Osteoblast (primary cell): ENCODE results near the gene IQCK. TPM values are rescaled to one million over a fixed set of nuclear protein-coding genes. Genes with fewer than 3 reads are reported as not detected.
A peak's percentile ranks its signal among the peaks of the same experiment; 100 is the strongest.

Experiments used
- DNase-seq: peaks from one replicate; pipeline ENCODE4 v3.0.0; 2011; ENCODE audit warnings: low spot score, mixed read lengths; ENCODE audit not compliant: insufficient read length; ENCODE audit errors: missing footprints
- H2AFZ ChIP-seq: 2 replicates; pipeline ENCODE4 v1.6.0; 2011; ENCODE audit warnings: mild to moderate bottlenecking, low read length
- H3K27ac ChIP-seq: 2 replicates; pipeline ENCODE4 v1.5.1; 2011; ENCODE audit warnings: mild to moderate bottlenecking, low read depth, low read length, moderate library complexity
- H3K27me3 ChIP-seq: 2 replicates; pipeline ENCODE4 v1.6.0; 2012; ENCODE audit warnings: mild to moderate bottlenecking, control low read depth, inconsistent platforms, low read length, moderate library complexity; ENCODE audit not compliant: insufficient read depth
- H3K36me3 ChIP-seq: 2 replicates; pipeline ENCODE4 v1.5.1; 2011; ENCODE audit warnings: mild to moderate bottlenecking, low read length, control low read depth, moderate library complexity; ENCODE audit not compliant: insufficient read depth
- H3K4me1 ChIP-seq: 2 replicates; pipeline ENCODE4 v1.5.1; 2011; ENCODE audit warnings: mild to moderate bottlenecking, low read length, control low read depth, moderate library complexity; ENCODE audit not compliant: insufficient read depth
- H3K4me2 ChIP-seq: 2 replicates; pipeline ENCODE4 v1.6.0; 2011; ENCODE audit warnings: mild to moderate bottlenecking, low read length; ENCODE audit not compliant: insufficient read depth
- H3K4me3 ChIP-seq: fragments of 200-600 bp; sonication (generic); 3 replicates; pipeline ENCODE4 v1.5.1; 2012; ENCODE audit warnings: mild to moderate bottlenecking, low read length, inconsistent platforms; ENCODE audit not compliant: insufficient read depth
- H3K79me2 ChIP-seq: 2 replicates; pipeline ENCODE4 v1.6.0; 2012; ENCODE audit warnings: mild to moderate bottlenecking, low read length, control low read depth, inconsistent platforms; ENCODE audit not compliant: insufficient read depth
- H3K9me3 ChIP-seq: 2 replicates; pipeline ENCODE4 v1.5.1; 2011; ENCODE audit warnings: low read depth, low read length, control low read depth
- H4K20me1 ChIP-seq: 2 replicates; pipeline ENCODE4 v1.6.0; 2012; ENCODE audit warnings: mild to moderate bottlenecking, low read length, control low read depth; ENCODE audit not compliant: insufficient read depth
- CTCF ChIP-seq: IDR thresholded peaks from 2 replicates; pipeline ENCODE4 v1.5.1; 2011; ENCODE audit warnings: mild to moderate bottlenecking, low read depth, low read length, moderate library complexity; ENCODE audit errors: extremely low read depth
- total RNA-seq: library from RNA; depleted of rRNA; stranded (reverse); fragments of >200 nt; gene quantifications from 2 replicates; pipeline ENCODE4 v1.2.3, GENCODE V29; 2012

The IQCK gene
- total RNA-seq, 1 donor = 8.7 TPM

- Histone ChIP-seq H3K4me1 (peaks cover 7% of the 10 kb centered on the region), H3K79me2 (no peaks in the 10 kb centered on the region), H3K27me3 (no peaks in the 10 kb centered on the region), H3K4me3 (no peak overlapping the region), H2AFZ (no peak overlapping the region), H3K9me3 (no peaks in the 10 kb centered on the region), H4K20me1 (no peaks in the 10 kb centered on the region), H3K27ac (no peak overlapping the region), H3K4me2 (no peak overlapping the region), H3K36me3 (no peaks in the 10 kb centered on the region)
- DNase-seq = peak; percentile 75
- no peak for TF ChIP-seq CTCF
These were observed 139.7 kb downstream of the IQCK start for GRCh38 chr16:19857593-19858339.

DNA sequence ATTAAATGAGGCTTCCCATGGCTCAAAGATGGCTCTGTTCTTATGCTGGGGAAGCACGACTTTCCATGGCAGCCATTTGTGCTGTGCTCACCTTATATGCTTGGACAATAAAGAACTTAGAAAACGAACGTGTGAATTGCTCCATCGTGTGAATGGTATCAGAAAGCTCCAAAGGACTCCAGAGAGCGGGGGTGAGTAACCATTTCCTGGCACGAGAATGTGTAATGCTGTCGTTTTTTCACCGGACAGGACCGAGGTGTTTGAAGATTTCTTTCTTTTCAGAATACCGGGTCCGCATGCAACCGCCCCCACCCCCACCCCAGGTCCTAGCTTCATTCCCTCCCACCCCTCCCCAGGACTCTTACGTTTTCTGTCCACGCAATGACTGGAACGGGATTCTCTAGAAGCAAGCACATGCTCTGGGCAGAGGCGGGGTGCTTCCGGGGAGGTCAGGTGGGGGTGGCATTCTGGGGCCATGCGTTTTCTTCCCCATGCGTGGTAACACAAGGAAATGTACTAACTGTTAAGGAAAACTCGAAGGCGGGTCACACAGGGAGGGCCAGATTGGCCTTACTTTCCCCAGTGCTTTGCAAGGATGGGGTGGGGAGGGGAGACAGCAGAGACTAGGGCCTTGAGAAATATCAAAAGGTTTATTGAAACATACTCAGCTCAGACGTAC lies 140.4 kb downstream of the IQCK start:
- Histone ChIP-seq H3K36me3 (no peaks in the 10 kb centered on the region), H3K27ac (no peak overlapping the region), H4K20me1 (no peaks in the 10 kb centered on the region), H3K4me3 (no peak overlapping the region), H3K79me2 (no peaks in the 10 kb centered on the region), H2AFZ (no peak overlapping the region), H3K9me3 (no peaks in the 10 kb centered on the region), H3K27me3 (no peaks in the 10 kb centered on the region), H3K4me1 (peaks cover 7% of the 10 kb centered on the region), H3K4me2 (no peak overlapping the region)
- no peak for TF ChIP-seq CTCF
- no peak for DNase-seq

DNA sequence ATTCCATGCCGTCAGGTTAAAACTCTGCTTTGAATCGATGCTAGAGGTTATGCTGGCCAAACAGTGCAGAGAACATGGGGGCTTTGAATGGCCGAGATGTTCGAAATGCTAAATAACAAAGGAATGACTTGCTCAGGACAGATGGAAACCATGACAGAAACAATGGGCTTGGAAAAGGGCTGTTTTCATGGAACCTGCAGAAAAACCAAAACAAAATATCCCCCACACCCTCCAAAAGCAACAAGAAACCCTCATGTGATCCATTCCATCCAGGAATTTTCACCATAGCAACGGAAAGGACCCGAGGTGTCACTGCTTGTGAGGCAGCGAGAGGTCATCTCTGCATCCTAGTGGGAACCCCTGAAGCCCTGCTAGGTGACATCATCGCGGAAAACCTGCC lies 141.1 kb downstream of the IQCK start:
- Histone ChIP-seq H3K4me3 (no peak overlapping the region), H3K4me2 (no peak overlapping the region), H4K20me1 (no peaks in the 10 kb centered on the region), H3K27ac (no peak overlapping the region), H3K4me1 (peaks cover 7% of the 10 kb centered on the region), H2AFZ (no peak overlapping the region), H3K79me2 (no peaks in the 10 kb centered on the region), H3K27me3 (no peaks in the 10 kb centered on the region), H3K36me3 (no peaks in the 10 kb centered on the region), H3K9me3 (no peaks in the 10 kb centered on the region)
- no peak for DNase-seq
- no peak for TF ChIP-seq CTCF

DNA sequence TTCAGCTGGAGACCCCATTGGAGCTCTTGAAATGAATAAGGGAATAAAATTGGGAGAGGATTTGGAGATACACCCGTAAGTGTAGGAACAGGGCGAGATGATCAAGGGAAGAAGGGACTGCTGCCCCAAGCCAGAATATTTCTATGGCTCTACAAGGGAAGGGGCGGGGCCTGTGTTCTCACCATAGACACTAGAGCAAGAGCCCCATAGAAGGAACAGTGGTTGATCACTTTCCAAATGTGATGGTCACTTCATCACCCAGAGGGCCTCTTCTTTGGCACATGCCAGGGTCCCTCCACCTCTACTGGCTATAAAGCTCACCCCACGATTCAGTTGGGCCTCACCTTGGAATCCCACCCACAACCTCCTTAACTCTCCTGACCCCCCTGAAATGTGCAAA lies 141.5 kb downstream of the IQCK start:
- no peak for DNase-seq
- no peak overlapping the region for H3K4me3 ChIP-seq
- H3K36me3 ChIP-seq = no peaks in the 10 kb centered on the region
- no peaks in the 10 kb centered on the region for H4K20me1 ChIP-seq
- H2AFZ ChIP-seq = no peak overlapping the region
- H3K27ac ChIP-seq = no peak overlapping the region
- H3K79me2 ChIP-seq = no peaks in the 10 kb centered on the region
- no peaks in the 10 kb centered on the region for H3K27me3 ChIP-seq
- H3K9me3 ChIP-seq = no peaks in the 10 kb centered on the region
- no peak for TF ChIP-seq CTCF
- H3K4me2 ChIP-seq = no peak overlapping the region
- peaks cover 7% of the 10 kb centered on the region for H3K4me1 ChIP-seq
